A549 (cell line): ENCODE measurements around the gene FGF6.

Source experiments
- ESRRA ChIP-seq: fragments of 150-350 bp; IDR thresholded peaks from 2 replicates; pipeline ENCODE4 v1.6.1; 2014; ENCODE audit warnings: mild to moderate bottlenecking, low read length, borderline replicate concordance
- HDAC2 ChIP-seq: fragments of 200-600 bp; sonication (generic); IDR thresholded peaks from 2 replicates; pipeline ENCODE4 v1.6.1; 2016
- HOXA7 ChIP-seq: fragments of 250-450 bp; sonication (Bioruptor Pico); IDR thresholded peaks from 2 replicates; pipeline ENCODE4 v1.5.0; 2020; ENCODE audit warnings: mild to moderate bottlenecking, moderate library complexity
- MYC ChIP-seq: IDR thresholded peaks from 2 replicates; pipeline ENCODE4 v1.6.1; 2012; ENCODE audit warnings: mild to moderate bottlenecking, inconsistent platforms, low read length, improper control_type of control experiment, borderline replicate concordance
- POLR2A ChIP-seq: IDR thresholded peaks from 2 replicates; pipeline ENCODE4 v1.6.1; 2012; ENCODE audit warnings: mild to moderate bottlenecking, low read length
- SMC3 ChIP-seq: fragments of >200 bp; sonication (Bioruptor Twin); formaldehyde crosslinking; IDR thresholded peaks from 3 replicates; pipeline ENCODE4 v1.6.1; 2018; ENCODE audit warnings: inconsistent platforms

DNA sequence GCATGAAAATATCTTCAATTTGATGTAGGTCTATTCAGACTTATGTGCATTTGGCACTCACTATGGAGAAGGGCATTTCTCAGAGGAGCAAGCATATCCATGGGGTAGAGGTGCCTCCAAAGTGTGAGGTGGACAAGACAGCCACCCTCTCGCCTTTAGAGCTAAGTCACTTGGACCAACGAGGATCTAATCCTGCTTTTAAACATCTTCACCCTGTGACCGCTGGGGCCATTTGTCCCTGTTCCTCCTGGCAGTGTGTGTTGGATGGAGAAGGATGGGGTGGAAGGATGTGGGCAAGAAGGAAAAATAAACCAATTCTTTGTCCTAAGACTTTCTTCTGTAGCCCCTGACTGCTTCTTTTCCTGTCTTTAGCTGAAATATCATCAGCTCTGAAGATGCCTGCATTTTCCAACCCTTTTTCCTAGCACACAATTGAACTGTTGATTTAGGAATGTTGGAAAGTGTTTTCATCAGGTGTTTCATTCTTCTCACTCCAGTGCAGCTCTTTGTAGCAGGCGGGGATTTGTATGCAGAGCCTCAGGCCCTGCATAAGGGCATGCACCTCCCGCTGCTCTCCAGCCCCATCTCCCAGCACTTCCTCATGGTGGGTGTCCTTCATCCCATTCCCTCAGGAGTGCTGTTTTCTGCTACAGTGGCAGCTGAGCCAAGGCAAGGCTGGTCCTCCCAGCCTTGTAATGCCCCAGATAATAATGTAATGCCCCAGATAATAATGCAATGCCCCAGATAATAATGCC lies 5.3 kb downstream of the FGF6 start:
- TF ChIP-seq HDAC2: no peak
- TF ChIP-seq SMC3: no peak
- no peak for TF ChIP-seq HOXA7
- TF ChIP-seq MYC: no peak
- no peak for TF ChIP-seq ESRRA
- no peak for TF ChIP-seq POLR2A
